Glutamatergic neuron (in vitro differentiated cells): ENCODE results near the gene DNLZ. TPM values are rescaled to one million over a fixed set of nuclear protein-coding genes. Genes with fewer than 3 reads are reported as not detected.

ENCODE experiments used
- DNase-seq: peaks from one replicate; pipeline ENCODE4 v3.0.0; 2022
- H3K27ac Mint-ChIP-seq: one replicate; pipeline ENCODE4 v1.8.0; 2020; ENCODE audit warnings: mild to moderate bottlenecking, mixed read lengths, inconsistent platforms; ENCODE audit not compliant: unreplicated experiment
- H3K27me3 Mint-ChIP-seq: one replicate; pipeline ENCODE4 v1.8.0; 2020; ENCODE audit warnings: mild to moderate bottlenecking, moderate library complexity, mixed read lengths, inconsistent platforms; ENCODE audit not compliant: unreplicated experiment
- H3K36me3 Mint-ChIP-seq: one replicate; pipeline ENCODE4 v1.8.0; 2020; ENCODE audit warnings: mild to moderate bottlenecking, mixed read lengths, inconsistent platforms; ENCODE audit not compliant: unreplicated experiment
- H3K4me1 Mint-ChIP-seq: one replicate; pipeline ENCODE4 v1.8.0; 2020; ENCODE audit warnings: mild to moderate bottlenecking, low read depth, mixed read lengths, inconsistent platforms; ENCODE audit not compliant: unreplicated experiment
- H3K4me3 Mint-ChIP-seq: one replicate; pipeline ENCODE4 v1.8.0; 2020; ENCODE audit warnings: mild to moderate bottlenecking, mixed read lengths, inconsistent platforms; ENCODE audit not compliant: unreplicated experiment
- H3K9me3 Mint-ChIP-seq: one replicate; pipeline ENCODE4 v1.8.0; 2020; ENCODE audit warnings: mild to moderate bottlenecking, moderate library complexity, mixed read lengths, inconsistent platforms; ENCODE audit not compliant: unreplicated experiment
- CTCF ChIP-seq: fragments of 200-600 bp; sonication (generic); IDR thresholded peaks from one replicate; pipeline ENCODE4 v1.5.0; 2021; ENCODE audit not compliant: partially characterized antibody, unreplicated experiment
- total RNA-seq: library from RNA; stranded (reverse); fragmentation: NEBNext Ultra II Directional; extraction: Animal tissue kit (Norgen Biotek cat#: 25700); gene quantifications from one replicate; pipeline ENCODE4 v1.2.1, GENCODE V29; 2021; ENCODE audit not compliant: unreplicated experiment

Gene DNLZ
- total RNA-seq, 1 donor from 2014 or later, result 16.5 TPM

GRCh38 chr9:136396219-136396515 is 32.6 kb upstream of the DNLZ start:
- Mint-ChIP-seq H3K27ac (no peak overlapping the region), H3K4me1 (peaks cover 3% of the 10 kb centered on the region), H3K36me3 (no peaks in the 10 kb centered on the region), H3K9me3 (peaks cover 5% of the 10 kb centered on the region), H3K4me3 (no peak overlapping the region), H3K27me3 (peaks cover 8% of the 10 kb centered on the region)
- DNase-seq, result no peak
- TF ChIP-seq CTCF, result no peak

DNA sequence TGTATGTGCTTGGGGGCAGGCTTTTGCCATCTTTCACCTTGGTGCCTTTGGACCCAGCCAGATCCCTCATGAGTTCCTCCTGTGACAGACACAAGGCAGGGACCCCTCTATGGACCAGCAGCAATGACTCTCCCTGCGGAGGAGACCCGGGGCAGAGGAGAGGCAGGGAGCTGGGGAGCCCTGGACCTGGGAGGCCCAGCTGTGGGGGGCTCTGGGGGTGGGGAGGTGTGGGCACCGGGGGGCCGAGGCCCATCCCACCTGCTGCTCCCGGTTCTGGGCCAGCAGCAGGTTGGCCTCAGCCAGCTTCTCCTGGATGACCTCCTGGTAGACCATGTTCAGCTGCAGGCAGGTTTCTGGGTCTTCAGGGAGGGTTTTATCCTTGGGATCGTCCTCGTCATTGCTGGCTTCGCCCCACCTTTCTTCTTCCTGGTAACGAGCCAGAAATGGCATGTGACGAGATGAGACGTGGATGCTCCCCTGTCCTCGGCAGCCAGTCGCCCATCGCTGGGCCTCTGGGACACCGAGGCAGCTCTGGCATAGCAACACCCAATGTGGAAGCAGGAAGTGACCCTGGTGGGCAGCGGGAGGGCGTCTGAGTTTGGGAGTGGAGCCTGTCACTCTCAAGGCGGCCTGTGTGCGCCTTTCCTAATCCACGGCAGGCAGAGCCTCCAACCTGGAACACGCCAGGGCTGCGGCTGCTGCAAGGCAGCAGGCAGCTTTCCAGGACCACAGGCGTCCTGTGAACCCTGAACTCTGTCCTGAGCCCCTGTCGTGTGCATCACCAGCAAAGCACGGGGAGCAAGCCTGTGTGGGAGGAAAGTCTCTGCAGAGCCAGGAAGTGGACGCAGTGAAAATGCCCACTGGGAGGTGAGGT is 32.0 kb upstream of the DNLZ start:
- no peaks in the 10 kb centered on the region for H3K36me3 Mint-ChIP-seq
- no peak overlapping the region for H3K4me3 Mint-ChIP-seq
- no peak for DNase-seq
- H3K4me1 Mint-ChIP-seq, result peaks cover 3% of the 10 kb centered on the region
- H3K27ac Mint-ChIP-seq, result no peak overlapping the region
- peaks cover 8% of the 10 kb centered on the region for H3K27me3 Mint-ChIP-seq
- peaks cover 5% of the 10 kb centered on the region for H3K9me3 Mint-ChIP-seq
- TF ChIP-seq CTCF, result no peak

GRCh38 chr9:136395020-136395340 is 31.4 kb upstream of the DNLZ start:
- H3K4me1 Mint-ChIP-seq, result peaks cover 3% of the 10 kb centered on the region
- H3K4me3 Mint-ChIP-seq, result no peak overlapping the region
- no peak overlapping the region for H3K27ac Mint-ChIP-seq
- H3K9me3 Mint-ChIP-seq, result peaks cover 5% of the 10 kb centered on the region
- H3K27me3 Mint-ChIP-seq, result peaks cover 8% of the 10 kb centered on the region
- TF ChIP-seq CTCF, result no peak
- no peaks in the 10 kb centered on the region for H3K36me3 Mint-ChIP-seq
- no peak for DNase-seq

DNA sequence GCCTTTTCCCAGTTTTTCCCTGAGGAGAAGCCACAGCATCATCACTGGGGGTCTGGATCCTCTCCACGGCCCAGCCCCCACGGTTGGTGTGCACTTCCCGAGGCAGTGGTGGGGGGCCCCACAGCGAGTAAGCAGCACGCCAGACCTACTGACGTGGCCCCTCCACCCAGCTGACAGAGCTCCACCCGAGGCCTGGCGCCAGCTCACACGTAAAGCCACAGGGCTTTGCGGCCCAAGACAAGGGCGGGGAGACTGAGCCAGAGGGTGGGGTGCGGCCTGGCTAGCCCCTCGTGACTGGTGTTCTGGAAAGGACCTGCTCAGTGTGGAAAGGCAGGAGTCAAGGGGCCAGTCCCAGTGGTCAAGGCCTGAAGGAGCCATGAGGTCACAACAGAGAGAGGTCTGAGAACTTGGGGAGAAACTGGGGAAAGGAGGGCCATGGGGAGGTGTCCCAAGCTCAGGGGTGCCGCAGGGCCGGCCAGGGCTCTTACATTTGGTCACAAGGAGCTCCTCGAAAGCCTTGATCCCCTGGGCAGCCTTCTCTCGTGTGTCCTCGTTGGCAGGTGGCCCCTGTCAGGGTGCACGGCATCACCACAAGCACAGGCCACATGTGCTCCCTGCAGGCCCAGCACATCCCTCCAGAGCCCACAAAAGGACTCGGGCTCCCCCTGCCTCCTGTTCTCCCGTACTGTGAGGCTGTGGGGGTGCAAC is 30.9 kb upstream of the DNLZ start:
- H3K4me3 Mint-ChIP-seq, result no peak overlapping the region
- H3K27ac Mint-ChIP-seq, result no peak overlapping the region
- peaks cover 5% of the 10 kb centered on the region for H3K9me3 Mint-ChIP-seq
- no peaks in the 10 kb centered on the region for H3K36me3 Mint-ChIP-seq
- no peak for DNase-seq
- peaks cover 3% of the 10 kb centered on the region for H3K4me1 Mint-ChIP-seq
- H3K27me3 Mint-ChIP-seq, result peaks cover 8% of the 10 kb centered on the region
- no peak for TF ChIP-seq CTCF

- H3K4me1 Mint-ChIP-seq, result no peaks in the 10 kb centered on the region
- H3K4me3 Mint-ChIP-seq, result no peak overlapping the region
- no peak for TF ChIP-seq CTCF
- H3K27ac Mint-ChIP-seq, result no peak overlapping the region
- H3K27me3 Mint-ChIP-seq, result peaks cover 1% of the 10 kb centered on the region
- no peaks in the 10 kb centered on the region for H3K36me3 Mint-ChIP-seq
- DNase-seq, result no peak
- peaks cover 5% of the 10 kb centered on the region for H3K9me3 Mint-ChIP-seq
Observed at GRCh38 chr9:136393531-136393930, 30.0 kb upstream of the DNLZ start.
